ENCODE measurements around the gene FGF5. TPM values are rescaled to one million over a fixed set of nuclear protein-coding genes. Genes with fewer than 3 reads are reported as not detected.

The FGF5 gene
- total RNA-seq, 4 donors from 2014 or later = not detected

GRCh38 chr4:80321776-80322175, 55.3 kb downstream of the FGF5 start:
- intact Hi-C loops (cut with DNase I; ENCODE audit: low total_unique reads) = no loop called here
- ATAC-seq = no peak
- Histone ChIP-seq H3K27ac (no peak overlapping the region), H3K4me1 (no peaks in the 10 kb centered on the region), H3K36me3 (no peaks in the 10 kb centered on the region), H3K27me3 (no peaks in the 10 kb centered on the region), H3K4me3 (no peak overlapping the region), H3K9me3 (no peaks in the 10 kb centered on the region)
- DNase-seq = no peak
- no peak for TF ChIP-seq POLR2A (IDR thresholded peaks at IDR 0.05)
- no peak for TF ChIP-seq CTCF (IDR thresholded peaks at IDR 0.05 in 4 of 5, conservative IDR thresholded peaks at IDR 0.05 in 1 of 5)
- in situ Hi-C loops (cut with MboI; ENCODE audit: low sequenced_read_pairs in 4 of 4) = no loop called here

- Histone ChIP-seq H3K4me1 (no peaks in the 10 kb centered on the region), H3K9me3 (no peaks in the 10 kb centered on the region), H3K4me3 (no peak overlapping the region), H3K36me3 (no peaks in the 10 kb centered on the region), H3K27ac (no peak overlapping the region), H3K27me3 (no peaks in the 10 kb centered on the region)
- no peak for TF ChIP-seq POLR2A (IDR thresholded peaks at IDR 0.05)
- TF ChIP-seq CTCF (IDR thresholded peaks at IDR 0.05 in 4 of 5, conservative IDR thresholded peaks at IDR 0.05 in 1 of 5) = no peak
- in situ Hi-C loops (cut with MboI; ENCODE audit: low sequenced_read_pairs in 4 of 4) (no loop called here), intact Hi-C loops (cut with DNase I; ENCODE audit: low total_unique reads) (no loop called here)
- DNase-seq = no peak
- ATAC-seq = no peak
These were observed 56.3 kb downstream of the FGF5 start for GRCh38 chr4:80322716-80323115.

- Histone ChIP-seq H3K4me1 (no peaks in the 10 kb centered on the region), H3K27me3 (no peaks in the 10 kb centered on the region), H3K9me3 (no peaks in the 10 kb centered on the region), H3K4me3 (no peak overlapping the region), H3K36me3 (no peaks in the 10 kb centered on the region), H3K27ac (no peak overlapping the region)
- in situ Hi-C loops (cut with MboI; ENCODE audit: low sequenced_read_pairs in 4 of 4) = no loop called here
- TF ChIP-seq CTCF (IDR thresholded peaks at IDR 0.05 in 4 of 5, conservative IDR thresholded peaks at IDR 0.05 in 1 of 5) (no peak), POLR2A (IDR thresholded peaks at IDR 0.05) (no peak)
- intact Hi-C loops (cut with DNase I; ENCODE audit: low total_unique reads) = no loop called here
- DNase-seq (no peak), ATAC-seq (no peak)
These were observed 57.7 kb downstream of the FGF5 start for GRCh38 chr4:80324171-80324570.

- Histone ChIP-seq H3K4me1 (peaks cover 0 to 4% of the 10 kb centered on the region in 2 donors), H3K9me3 (no peaks in the 10 kb centered on the region), H3K27ac (no peak overlapping the region), H3K4me3 (no peak overlapping the region), H3K36me3 (no peaks in the 10 kb centered on the region), H3K27me3 (no peaks in the 10 kb centered on the region)
- in situ Hi-C loops (cut with MboI; ENCODE audit: low sequenced_read_pairs in 4 of 4) = no loop called here
- no peak for TF ChIP-seq CTCF (IDR thresholded peaks at IDR 0.05 in 4 of 5, conservative IDR thresholded peaks at IDR 0.05 in 1 of 5)
- no peak for TF ChIP-seq POLR2A (IDR thresholded peaks at IDR 0.05)
- ATAC-seq (no peak), DNase-seq (no peak)
- intact Hi-C loops (cut with DNase I; ENCODE audit: low total_unique reads) = no loop called here
These were observed 65.2 kb downstream of the FGF5 start for GRCh38 chr4:80331693-80332092.

GRCh38 chr4:80333121-80333520, 66.7 kb downstream of the FGF5 start:
- H3K4me3 ChIP-seq = no peak overlapping the region
- no peaks in the 10 kb centered on the region for H3K27me3 ChIP-seq
- TF ChIP-seq CTCF (IDR thresholded peaks at IDR 0.05 in 4 of 5, conservative IDR thresholded peaks at IDR 0.05 in 1 of 5) (no peak), POLR2A (IDR thresholded peaks at IDR 0.05) (no peak)
- no peak overlapping the region for H3K27ac ChIP-seq
- DNase-seq (no peak), ATAC-seq (no peak)
- no peaks in the 10 kb centered on the region for H3K9me3 ChIP-seq
- in situ Hi-C loops (cut with MboI; ENCODE audit: low sequenced_read_pairs in 4 of 4) (no loop called here), intact Hi-C loops (cut with DNase I; ENCODE audit: low total_unique reads) (no loop called here)
- peaks cover 0 to 4% of the 10 kb centered on the region in 2 donors for H3K4me1 ChIP-seq
- no peaks in the 10 kb centered on the region for H3K36me3 ChIP-seq

All from gastrocnemius medialis (tissue), 4 donors.